ENCODE results near the gene HDAC1. TPM values are rescaled to one million over a fixed set of nuclear protein-coding genes. Genes with fewer than 3 reads are reported as not detected.

The HDAC1 gene
- total and polyA plus RNA-seq, 2 of the 13 experiments (the other 11 are each of a cell fraction or from before 2014, with no cell fraction given), result 93.5 to 189 TPM

DNA sequence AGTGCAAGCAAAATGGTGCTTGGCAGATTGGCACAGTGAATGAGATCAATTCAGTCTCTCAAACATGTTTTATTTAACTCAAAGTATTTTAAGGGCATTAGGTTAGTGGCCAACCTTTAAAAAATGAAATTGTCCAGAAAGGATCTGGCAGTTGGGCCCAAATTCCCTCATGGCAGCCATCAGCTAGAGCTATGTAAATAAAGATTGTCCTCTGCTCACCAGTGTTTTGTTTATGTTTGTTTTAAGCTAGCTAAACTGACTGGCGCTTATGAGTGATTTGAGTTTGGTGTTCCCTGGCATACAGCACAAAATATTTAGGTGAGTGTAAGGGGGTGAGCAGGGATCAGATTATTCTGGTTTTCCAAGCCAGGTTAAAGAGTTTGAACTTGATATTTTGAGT lies 18.1 kb downstream of the HDAC1 start (continued):
- TF ChIP-seq, protein P1, sequence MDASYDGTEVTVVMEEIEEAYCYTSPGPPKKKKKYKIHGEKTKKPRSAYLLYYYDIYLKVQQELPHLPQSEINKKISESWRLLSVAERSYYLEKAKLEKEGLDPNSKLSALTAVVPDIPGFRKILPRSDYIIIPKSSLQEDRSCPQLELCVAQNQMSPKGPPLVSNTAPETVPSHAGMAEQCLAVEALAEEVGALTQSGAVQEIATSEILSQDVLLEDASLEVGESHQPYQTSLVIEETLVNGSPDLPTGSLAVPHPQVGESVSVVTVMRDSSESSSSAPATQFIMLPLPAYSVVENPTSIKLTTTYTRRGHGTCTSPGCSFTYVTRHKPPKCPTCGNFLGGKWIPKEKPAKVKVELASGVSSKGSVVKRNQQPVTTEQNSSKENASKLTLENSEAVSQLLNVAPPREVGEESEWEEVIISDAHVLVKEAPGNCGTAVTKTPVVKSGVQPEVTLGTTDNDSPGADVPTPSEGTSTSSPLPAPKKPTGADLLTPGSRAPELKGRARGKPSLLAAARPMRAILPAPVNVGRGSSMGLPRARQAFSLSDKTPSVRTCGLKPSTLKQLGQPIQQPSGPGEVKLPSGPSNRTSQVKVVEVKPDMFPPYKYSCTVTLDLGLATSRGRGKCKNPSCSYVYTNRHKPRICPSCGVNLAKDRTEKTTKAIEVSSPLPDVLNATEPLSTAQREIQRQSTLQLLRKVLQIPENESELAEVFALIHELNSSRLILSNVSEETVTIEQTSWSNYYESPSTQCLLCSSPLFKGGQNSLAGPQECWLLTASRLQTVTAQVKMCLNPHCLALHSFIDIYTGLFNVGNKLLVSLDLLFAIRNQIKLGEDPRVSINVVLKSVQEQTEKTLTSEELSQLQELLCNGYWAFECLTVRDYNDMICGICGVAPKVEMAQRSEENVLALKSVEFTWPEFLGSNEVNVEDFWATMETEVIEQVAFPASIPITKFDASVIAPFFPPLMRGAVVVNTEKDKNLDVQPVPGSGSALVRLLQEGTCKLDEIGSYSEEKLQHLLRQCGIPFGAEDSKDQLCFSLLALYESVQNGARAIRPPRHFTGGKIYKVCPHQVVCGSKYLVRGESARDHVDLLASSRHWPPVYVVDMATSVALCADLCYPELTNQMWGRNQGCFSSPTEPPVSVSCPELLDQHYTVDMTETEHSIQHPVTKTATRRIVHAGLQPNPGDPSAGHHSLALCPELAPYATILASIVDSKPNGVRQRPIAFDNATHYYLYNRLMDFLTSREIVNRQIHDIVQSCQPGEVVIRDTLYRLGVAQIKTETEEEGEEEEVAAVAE (CRISPR knock-in tag; IDR thresholded peaks at IDR 0.05; ENCODE audit: borderline replicate concordance), result 0 out of 2 replicates have a peak, but pooled peaks have one; percentile 4
- TF ChIP-seq, protein P2, sequence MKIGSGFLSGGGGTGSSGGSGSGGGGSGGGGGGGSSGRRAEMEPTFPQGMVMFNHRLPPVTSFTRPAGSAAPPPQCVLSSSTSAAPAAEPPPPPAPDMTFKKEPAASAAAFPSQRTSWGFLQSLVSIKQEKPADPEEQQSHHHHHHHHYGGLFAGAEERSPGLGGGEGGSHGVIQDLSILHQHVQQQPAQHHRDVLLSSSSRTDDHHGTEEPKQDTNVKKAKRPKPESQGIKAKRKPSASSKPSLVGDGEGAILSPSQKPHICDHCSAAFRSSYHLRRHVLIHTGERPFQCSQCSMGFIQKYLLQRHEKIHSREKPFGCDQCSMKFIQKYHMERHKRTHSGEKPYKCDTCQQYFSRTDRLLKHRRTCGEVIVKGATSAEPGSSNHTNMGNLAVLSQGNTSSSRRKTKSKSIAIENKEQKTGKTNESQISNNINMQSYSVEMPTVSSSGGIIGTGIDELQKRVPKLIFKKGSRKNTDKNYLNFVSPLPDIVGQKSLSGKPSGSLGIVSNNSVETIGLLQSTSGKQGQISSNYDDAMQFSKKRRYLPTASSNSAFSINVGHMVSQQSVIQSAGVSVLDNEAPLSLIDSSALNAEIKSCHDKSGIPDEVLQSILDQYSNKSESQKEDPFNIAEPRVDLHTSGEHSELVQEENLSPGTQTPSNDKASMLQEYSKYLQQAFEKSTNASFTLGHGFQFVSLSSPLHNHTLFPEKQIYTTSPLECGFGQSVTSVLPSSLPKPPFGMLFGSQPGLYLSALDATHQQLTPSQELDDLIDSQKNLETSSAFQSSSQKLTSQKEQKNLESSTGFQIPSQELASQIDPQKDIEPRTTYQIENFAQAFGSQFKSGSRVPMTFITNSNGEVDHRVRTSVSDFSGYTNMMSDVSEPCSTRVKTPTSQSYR (CRISPR knock-in tag; IDR thresholded peaks at IDR 0.05; ENCODE audit: borderline replicate concordance), result no peak

DNA sequence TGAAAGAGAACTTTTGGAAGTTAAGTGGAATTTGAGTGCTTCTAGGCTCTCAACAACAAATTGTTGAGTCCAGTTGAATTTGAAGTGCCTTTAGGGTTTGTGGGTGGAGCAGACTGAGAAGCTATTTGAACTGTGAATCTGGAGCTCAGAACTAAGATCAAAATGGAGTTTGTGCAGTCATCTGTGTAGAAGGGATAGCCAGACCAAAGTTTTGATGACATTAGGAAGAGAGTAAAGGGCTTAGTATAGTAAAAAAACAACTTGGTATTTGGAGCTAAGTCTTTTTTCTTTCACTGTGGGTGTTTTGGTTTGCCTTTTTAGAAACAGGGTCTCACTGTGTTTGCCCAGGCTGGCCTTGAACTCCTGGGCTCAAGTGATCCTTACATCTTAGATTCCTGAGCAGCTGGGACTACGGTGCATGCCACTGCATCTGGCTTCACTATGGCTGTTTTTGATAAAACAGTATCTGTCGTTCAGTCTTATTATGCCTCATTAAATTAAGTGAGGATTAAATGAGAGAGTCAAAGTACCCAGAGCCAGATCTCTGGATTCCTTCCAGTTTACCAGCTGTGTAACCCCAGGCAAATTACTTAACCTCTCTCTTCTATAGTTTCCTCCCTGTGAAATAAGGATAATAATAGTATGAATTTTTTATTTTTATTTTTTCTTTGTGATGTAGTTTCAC lies 20.0 kb downstream of the HDAC1 start:
- no TSS peak for BruUV-seq (replicated peaks)
- no peak overlapping the region; a peak in 1 of 6 replicates for H3K4me3 ChIP-seq (replicated peaks in 1 of 3; ENCODE audit: insufficient read depth in 1 of 3, low read depth in 2 of 3, low read length in 3 of 3)
- no peaks in the 10 kb centered on the region for H4K20me1 ChIP-seq (ENCODE audit: insufficient read depth, low read length)
- H3K36me3 ChIP-seq (replicated peaks in 1 of 2; ENCODE audit: control insufficient read depth in 1 of 2, insufficient read depth in 2 of 2, low read length in 2 of 2), result peaks cover 2 to 21% of the 10 kb centered on the region in 2 experiments; a peak in 4 of 5 replicates
- DNase-seq (ENCODE audit: low spot score) (peak; percentile 34), ATAC-seq (peak; percentile 75), FAIRE-seq (peak; percentile 44)
- H3K4me1 ChIP-seq (ENCODE audit: insufficient read depth, low read length), result peaks cover 58% of the 10 kb centered on the region
- 5% methylated on average over 2 of the region's 2 CpGs for WGBS (ENCODE audit: low lambda C conversion rate)
- POLR2A ChIA-PET, result interaction anchor here (0.6 to 2.9 kb wide), 13 partner anchors 10 to 132 kb away, joined by 3 to 22 read pairs (median 4); partner anchors contain the start of genes HDAC1, LCK, MARCKSL1 and TXLNA
- H3K9ac ChIP-seq (ENCODE audit: insufficient read depth, low read depth, low read length), result peak overlapping the region; percentile 14; the same call in 1 of the 2 replicates
- H3K9me3 ChIP-seq (ENCODE audit: low read length), result no peaks in the 10 kb centered on the region
- intact Hi-C loops (cut with micrococcal nuclease; ENCODE audit: unreplicated experiment) (no loop called here), in situ Hi-C loops (cut with HindIII; ENCODE audit: extremely low pct_ligation_motif_present, low pct_unique_long_range_greater_than_20kb) (no loop called here)
- no peaks in the 10 kb centered on the region for H3K27me3 ChIP-seq (ENCODE audit: control insufficient read depth in 1 of 2, insufficient read depth in 2 of 2, low read length in 2 of 2)
- peak overlapping the region; percentile 63 for H3K4me2 ChIP-seq (ENCODE audit: low read depth, low read length)
- H3K79me2 ChIP-seq (ENCODE audit: insufficient read depth, low read length), result peaks cover 70% of the 10 kb centered on the region
- H3K27ac ChIP-seq (ENCODE audit: extremely low read length, insufficient read depth, low read length), result peak overlapping the region; percentile 53
- H2AFZ ChIP-seq (ENCODE audit: low read length), result no peak overlapping the region
- CTCF ChIA-PET (ENCODE audit: low intra/inter-chr PET ratio, low total read pairs), result no interaction called here
- TF ChIP-seq RAD21 (CRISPR knock-in tag; IDR thresholded peaks at IDR 0.05) (no peak), PHF20 (CRISPR knock-in tag; IDR thresholded peaks at IDR 0.05) (no peak), ZKSCAN5 (CRISPR knock-in tag; IDR thresholded peaks at IDR 0.05) (no peak), ZNF605 (CRISPR knock-in tag; IDR thresholded peaks at IDR 0.05) (no peak), HMGA1 (CRISPR knock-in tag; conservative IDR thresholded peaks at IDR 0.05) (no peak)
- TF ChIP-seq, protein P3, sequence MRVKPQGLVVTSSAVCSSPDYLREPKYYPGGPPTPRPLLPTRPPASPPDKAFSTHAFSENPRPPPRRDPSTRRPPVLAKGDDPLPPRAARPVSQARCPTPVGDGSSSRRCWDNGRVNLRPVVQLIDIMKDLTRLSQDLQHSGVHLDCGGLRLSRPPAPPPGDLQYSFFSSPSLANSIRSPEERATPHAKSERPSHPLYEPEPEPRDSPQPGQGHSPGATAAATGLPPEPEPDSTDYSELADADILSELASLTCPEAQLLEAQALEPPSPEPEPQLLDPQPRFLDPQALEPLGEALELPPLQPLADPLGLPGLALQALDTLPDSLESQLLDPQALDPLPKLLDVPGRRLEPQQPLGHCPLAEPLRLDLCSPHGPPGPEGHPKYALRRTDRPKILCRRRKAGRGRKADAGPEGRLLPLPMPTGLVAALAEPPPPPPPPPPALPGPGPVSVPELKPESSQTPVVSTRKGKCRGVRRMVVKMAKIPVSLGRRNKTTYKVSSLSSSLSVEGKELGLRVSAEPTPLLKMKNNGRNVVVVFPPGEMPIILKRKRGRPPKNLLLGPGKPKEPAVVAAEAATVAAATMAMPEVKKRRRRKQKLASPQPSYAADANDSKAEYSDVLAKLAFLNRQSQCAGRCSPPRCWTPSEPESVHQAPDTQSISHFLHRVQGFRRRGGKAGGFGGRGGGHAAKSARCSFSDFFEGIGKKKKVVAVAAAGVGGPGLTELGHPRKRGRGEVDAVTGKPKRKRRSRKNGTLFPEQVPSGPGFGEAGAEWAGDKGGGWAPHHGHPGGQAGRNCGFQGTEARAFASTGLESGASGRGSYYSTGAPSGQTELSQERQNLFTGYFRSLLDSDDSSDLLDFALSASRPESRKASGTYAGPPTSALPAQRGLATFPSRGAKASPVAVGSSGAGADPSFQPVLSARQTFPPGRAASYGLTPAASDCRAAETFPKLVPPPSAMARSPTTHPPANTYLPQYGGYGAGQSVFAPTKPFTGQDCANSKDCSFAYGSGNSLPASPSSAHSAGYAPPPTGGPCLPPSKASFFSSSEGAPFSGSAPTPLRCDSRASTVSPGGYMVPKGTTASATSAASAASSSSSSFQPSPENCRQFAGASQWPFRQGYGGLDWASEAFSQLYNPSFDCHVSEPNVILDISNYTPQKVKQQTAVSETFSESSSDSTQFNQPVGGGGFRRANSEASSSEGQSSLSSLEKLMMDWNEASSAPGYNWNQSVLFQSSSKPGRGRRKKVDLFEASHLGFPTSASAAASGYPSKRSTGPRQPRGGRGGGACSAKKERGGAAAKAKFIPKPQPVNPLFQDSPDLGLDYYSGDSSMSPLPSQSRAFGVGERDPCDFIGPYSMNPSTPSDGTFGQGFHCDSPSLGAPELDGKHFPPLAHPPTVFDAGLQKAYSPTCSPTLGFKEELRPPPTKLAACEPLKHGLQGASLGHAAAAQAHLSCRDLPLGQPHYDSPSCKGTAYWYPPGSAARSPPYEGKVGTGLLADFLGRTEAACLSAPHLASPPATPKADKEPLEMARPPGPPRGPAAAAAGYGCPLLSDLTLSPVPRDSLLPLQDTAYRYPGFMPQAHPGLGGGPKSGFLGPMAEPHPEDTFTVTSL (CRISPR knock-in tag; IDR thresholded peaks at IDR 0.05; ENCODE audit: borderline replicate concordance), result 0 out of 2 replicates have a peak, but pooled peaks have one; percentile 60

All from HepG2 (cell line).